Transverse colon (tissue), 4 donors: ENCODE results near the gene COX17.

Experiments used
- CTCF ChIP-seq, 5 experiments: fragments of 200-600 bp in 3 of 5; fragments of 450-650 bp in 2 of 5; sonication (generic) in 3 of 5; IDR thresholded peaks; 1 replicate in 2 of 5; 2 replicates in 3 of 5; pipeline ENCODE4 v1.5.1; 2016 to 2017; ENCODE audit warnings: antibody characterized with exemption in 5 of 5, inconsistent platforms in 3 of 5, mild to moderate bottlenecking in 2 of 5, moderate library complexity in 1 of 5
- POLR2A ChIP-seq: fragments of 450-650 bp; IDR thresholded peaks from one replicate; pipeline ENCODE4 v1.6.1; 2016; ENCODE audit warnings: antibody characterized with exemption, mild to moderate bottlenecking, moderate library complexity
- POLR2AphosphoS5 ChIP-seq, 3 donors: sonication (generic); formaldehyde crosslinking; IDR thresholded peaks; one replicate each; pipeline ENCODE4 v1.6.1; 2016; ENCODE audit warnings: antibody characterized with exemption in 3 of 3

- TF ChIP-seq CTCF (IDR thresholded peaks at IDR 0.05) (no peak), POLR2AphosphoS5 (IDR thresholded peaks at IDR 0.05) (no peak), POLR2A (no peak)
These were observed 45.8 kb upstream of the COX17 start for GRCh38 chr3:119723022-119723421.
